Measurements from ENCODE around the gene F10. TPM values are rescaled to one million over a fixed set of nuclear protein-coding genes. Genes with fewer than 3 reads are reported as not detected.

F10 gene
- total and polyA plus RNA-seq, 2 of the 13 experiments (the other 11 are each of a cell fraction or from before 2014, with no cell fraction given): 58.4 to 237 TPM

GRCh38 chr13:113077953-113078901, 44.4 kb upstream of the F10 start:
- intact Hi-C loops (cut with micrococcal nuclease; ENCODE audit: unreplicated experiment): no loop called here
- TF ChIP-seq PHF8 (CRISPR knock-in tag; IDR thresholded peaks at IDR 0.05) (no peak), ZNF572 (CRISPR knock-in tag; IDR thresholded peaks at IDR 0.05) (no peak), ZNF720 (CRISPR knock-in tag; IDR thresholded peaks at IDR 0.05) (no peak), ZNF598 (CRISPR knock-in tag; IDR thresholded peaks at IDR 0.05; ENCODE audit: borderline replicate concordance) (no peak), ZNF776 (CRISPR knock-in tag; IDR thresholded peaks at IDR 0.05) (no peak), AHR (CRISPR knock-in tag; IDR thresholded peaks at IDR 0.05) (no peak)
- TF ChIP-seq, protein P1, sequence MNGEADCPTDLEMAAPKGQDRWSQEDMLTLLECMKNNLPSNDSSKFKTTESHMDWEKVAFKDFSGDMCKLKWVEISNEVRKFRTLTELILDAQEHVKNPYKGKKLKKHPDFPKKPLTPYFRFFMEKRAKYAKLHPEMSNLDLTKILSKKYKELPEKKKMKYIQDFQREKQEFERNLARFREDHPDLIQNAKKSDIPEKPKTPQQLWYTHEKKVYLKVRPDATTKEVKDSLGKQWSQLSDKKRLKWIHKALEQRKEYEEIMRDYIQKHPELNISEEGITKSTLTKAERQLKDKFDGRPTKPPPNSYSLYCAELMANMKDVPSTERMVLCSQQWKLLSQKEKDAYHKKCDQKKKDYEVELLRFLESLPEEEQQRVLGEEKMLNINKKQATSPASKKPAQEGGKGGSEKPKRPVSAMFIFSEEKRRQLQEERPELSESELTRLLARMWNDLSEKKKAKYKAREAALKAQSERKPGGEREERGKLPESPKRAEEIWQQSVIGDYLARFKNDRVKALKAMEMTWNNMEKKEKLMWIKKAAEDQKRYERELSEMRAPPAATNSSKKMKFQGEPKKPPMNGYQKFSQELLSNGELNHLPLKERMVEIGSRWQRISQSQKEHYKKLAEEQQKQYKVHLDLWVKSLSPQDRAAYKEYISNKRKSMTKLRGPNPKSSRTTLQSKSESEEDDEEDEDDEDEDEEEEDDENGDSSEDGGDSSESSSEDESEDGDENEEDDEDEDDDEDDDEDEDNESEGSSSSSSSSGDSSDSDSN (CRISPR knock-in tag; IDR thresholded peaks at IDR 0.05): no peak
- in situ Hi-C loops (cut with HindIII; ENCODE audit: extremely low pct_ligation_motif_present, low pct_unique_long_range_greater_than_20kb): no loop called here
- Histone ChIP-seq H3K4me1 (ENCODE audit: insufficient read depth, low read length) (no peaks in the 10 kb centered on the region), H3K27ac (ENCODE audit: extremely low read length, insufficient read depth, low read length) (no peak overlapping the region), H3K4me3 (replicated peaks in 1 of 3; ENCODE audit: insufficient read depth in 1 of 3, low read depth in 2 of 3, low read length in 3 of 3) (no peak overlapping the region), H3K36me3 (replicated peaks in 1 of 2; ENCODE audit: control insufficient read depth in 1 of 2, insufficient read depth in 2 of 2, low read length in 2 of 2) (peaks cover 15 to 42% of the 10 kb centered on the region in 2 experiments; a peak in 4 of 5 replicates), H4K20me1 (ENCODE audit: insufficient read depth, low read length) (no peaks in the 10 kb centered on the region), H3K27me3 (ENCODE audit: control insufficient read depth in 1 of 2, insufficient read depth in 2 of 2, low read length in 2 of 2) (no peaks in the 10 kb centered on the region), H3K79me2 (ENCODE audit: insufficient read depth, low read length) (no peaks in the 10 kb centered on the region), H3K4me2 (ENCODE audit: low read depth, low read length) (no peak overlapping the region), H3K9ac (ENCODE audit: insufficient read depth, low read depth, low read length) (no peak overlapping the region), H2AFZ (ENCODE audit: low read length) (no peak overlapping the region), H3K9me3 (ENCODE audit: low read length) (no peaks in the 10 kb centered on the region)
- ChIA-PET POLR2A (no interaction called here), CTCF (ENCODE audit: low intra/inter-chr PET ratio, low total read pairs) (no interaction called here)
- ATAC-seq (no peak), FAIRE-seq (no peak), DNase-seq (ENCODE audit: low spot score) (no peak)
- BruUV-seq (replicated peaks): no TSS peak
- WGBS (ENCODE audit: low lambda C conversion rate): 98% methylated on average over 15 of the region's 42 CpGs
